H9 (cell line): ENCODE data around the gene AMH. TPM values are rescaled to one million over a fixed set of nuclear protein-coding genes. Genes with fewer than 3 reads are reported as not detected.
A peak's percentile ranks its signal among the peaks of the same experiment; 100 is the strongest.

Experiments
- DNase-seq: peaks from one replicate; pipeline ENCODE4 v3.0.0-alpha.2; 2017
- H2AFZ ChIP-seq: one replicate; pipeline ENCODE4 v1.6.1; 2013; ENCODE audit warnings: mild to moderate bottlenecking, low read length, control low read depth, moderate library complexity
- H2AK5ac ChIP-seq: 2 replicates; pipeline ENCODE4 v1.6.1; 2013; ENCODE audit warnings: low read length, control low read depth, mixed read lengths; ENCODE audit not compliant: insufficient read length
- H2BK120ac ChIP-seq: one replicate; pipeline ENCODE4 v1.6.1; 2013; ENCODE audit warnings: low read depth, mild to moderate bottlenecking, low read length, control low read depth, inconsistent platforms; ENCODE audit not compliant: poor library complexity, severe bottlenecking
- H2BK12ac ChIP-seq: 2 replicates; pipeline ENCODE4 v1.6.1; 2013; ENCODE audit warnings: low read length, control low read depth, mixed read lengths, low read depth; ENCODE audit not compliant: insufficient read length
- H2BK15ac ChIP-seq: 2 replicates; pipeline ENCODE4 v1.6.1; 2013; ENCODE audit warnings: low read depth, low read length, control low read depth
- H2BK20ac ChIP-seq: one replicate; pipeline ENCODE4 v1.6.1; 2013; ENCODE audit warnings: low read depth, mild to moderate bottlenecking, low read length, control low read depth, inconsistent platforms; ENCODE audit not compliant: poor library complexity, severe bottlenecking
- H2BK5ac ChIP-seq: 2 replicates; pipeline ENCODE4 v1.6.1; 2013; ENCODE audit warnings: low read length, control low read depth, mixed read lengths; ENCODE audit not compliant: insufficient read length
- H3K14ac ChIP-seq: 2 replicates; pipeline ENCODE4 v1.6.1; 2013; ENCODE audit warnings: low read length, control low read depth; ENCODE audit not compliant: insufficient read depth
- H3K18ac ChIP-seq: 2 replicates; pipeline ENCODE4 v1.6.1; 2013; ENCODE audit warnings: low read depth, mild to moderate bottlenecking, mixed read lengths, low read length, control low read depth; ENCODE audit not compliant: insufficient read length
- H3K23ac ChIP-seq: 2 replicates; pipeline ENCODE4 v1.6.1; 2013; ENCODE audit warnings: low read length, control low read depth, mixed read lengths, low read depth; ENCODE audit not compliant: insufficient read length
- H3K23me2 ChIP-seq: 2 replicates; pipeline ENCODE4 v1.6.1; 2013; ENCODE audit warnings: low read depth, mild to moderate bottlenecking, mixed read lengths, low read length, control low read depth; ENCODE audit not compliant: insufficient read length, poor library complexity, severe bottlenecking
- H3K27ac ChIP-seq: 2 replicates; pipeline ENCODE4 v1.5.1; 2013; ENCODE audit warnings: low read length, control low read depth, mixed read lengths, low read depth; ENCODE audit not compliant: insufficient read length
- H3K27me3 ChIP-seq: 2 replicates; pipeline ENCODE4 v1.6.1; 2013; ENCODE audit warnings: low read length, control low read depth, inconsistent platforms; ENCODE audit not compliant: insufficient read depth
- H3K4ac ChIP-seq: 2 replicates; pipeline ENCODE4 v1.6.1; 2013; ENCODE audit warnings: low read depth, mild to moderate bottlenecking, control low read depth, inconsistent platforms, low read length, moderate library complexity
- H3K4me1 ChIP-seq: 2 replicates; pipeline ENCODE4 v1.6.1; 2013; ENCODE audit warnings: low read length, control low read depth, inconsistent platforms; ENCODE audit not compliant: insufficient read depth
- H3K4me2 ChIP-seq: 2 replicates; pipeline ENCODE4 v1.6.1; 2013; ENCODE audit warnings: low read length, control low read depth, mixed read lengths; ENCODE audit not compliant: insufficient read length, insufficient read depth
- H3K56ac ChIP-seq: 2 replicates; pipeline ENCODE4 v1.6.1; 2013; ENCODE audit warnings: low read depth, mild to moderate bottlenecking, mixed read lengths, low read length, control low read depth; ENCODE audit not compliant: insufficient read length
- H3K79me1 ChIP-seq: 2 replicates; pipeline ENCODE4 v1.6.1; 2013; ENCODE audit warnings: low read depth, mild to moderate bottlenecking, moderate library complexity, low read length, control low read depth, inconsistent platforms; ENCODE audit not compliant: insufficient read depth, poor library complexity, severe bottlenecking
- H3K79me2 ChIP-seq: 2 replicates; pipeline ENCODE4 v1.6.1; 2013; ENCODE audit warnings: low read length, control low read depth, inconsistent platforms; ENCODE audit not compliant: insufficient read depth
- H3K9ac ChIP-seq: 2 replicates; pipeline ENCODE4 v1.6.1; 2013; ENCODE audit warnings: low read length, control low read depth, mixed read lengths; ENCODE audit not compliant: insufficient read length; ENCODE audit errors: extremely low read depth
- H3K9me3 ChIP-seq: one replicate; pipeline ENCODE4 v1.6.1; 2013; ENCODE audit warnings: low read depth, low read length, inconsistent platforms; ENCODE audit not compliant: control insufficient read depth
- H3T11ph ChIP-seq: one replicate; pipeline ENCODE4 v1.6.1; 2013; ENCODE audit warnings: mild to moderate bottlenecking, low read length, control low read depth, inconsistent platforms
- H4K20me1 ChIP-seq: one replicate; pipeline ENCODE4 v1.6.1; 2013; ENCODE audit not compliant: control insufficient read depth, insufficient read length, insufficient read depth
- H4K5ac ChIP-seq: 2 replicates; pipeline ENCODE4 v1.6.1; 2013; ENCODE audit warnings: low read depth, mild to moderate bottlenecking, mixed read lengths, low read length, control low read depth; ENCODE audit not compliant: insufficient read length
- H4K8ac ChIP-seq: replicated peaks from 2 replicates; pipeline ENCODE4 v1.6.1; 2013; ENCODE audit warnings: low read length, control low read depth, mixed read lengths, low read depth; ENCODE audit not compliant: insufficient read length
- H4K91ac ChIP-seq: 2 replicates; pipeline ENCODE4 v1.6.1; 2013; ENCODE audit warnings: low read depth, mild to moderate bottlenecking, moderate library complexity, mixed read lengths, low read length, control low read depth; ENCODE audit not compliant: insufficient read length
- H3K27ac Mint-ChIP-seq, 3 experiments: 2 replicates in 2 of 3; 3 replicates in 1 of 3; pipeline ENCODE4 v1.8.0; 2020 to 2021; ENCODE audit warnings: mixed read lengths in 3 of 3, mild to moderate bottlenecking in 1 of 3, moderate library complexity in 1 of 3
- H3K27me3 Mint-ChIP-seq: 2 replicates; pipeline ENCODE4 v1.8.0; 2021; ENCODE audit warnings: low read depth, mild to moderate bottlenecking, moderate library complexity, mixed read lengths
- H3K36me3 Mint-ChIP-seq, 3 experiments: 2 replicates in 2 of 3; 3 replicates in 1 of 3; pipeline ENCODE4 v1.8.0; 2020 to 2021; ENCODE audit warnings: low read depth in 3 of 3, mixed read lengths in 3 of 3; ENCODE audit not compliant: insufficient read depth in 1 of 3
- H3K4me1 Mint-ChIP-seq, 2 experiments: 2 replicates each; pipeline ENCODE4 v1.8.0; 2020; ENCODE audit warnings: mixed read lengths in 2 of 2
- H3K4me3 Mint-ChIP-seq, 2 experiments: 2 replicates in 1 of 2; 3 replicates in 1 of 2; pipeline ENCODE4 v1.8.0; 2020 to 2021; ENCODE audit warnings: mild to moderate bottlenecking in 2 of 2, mixed read lengths in 2 of 2, moderate library complexity in 1 of 2
- H3K9me3 Mint-ChIP-seq, 2 experiments: 2 replicates in 1 of 2; 3 replicates in 1 of 2; pipeline ENCODE4 v1.8.0; 2020; ENCODE audit warnings: mild to moderate bottlenecking in 2 of 2, mixed read lengths in 2 of 2, moderate library complexity in 1 of 2
- CTCF ChIP-seq: fragments of 200-600 bp; sonication (generic); conservative IDR thresholded peaks from 3 replicates; pipeline ENCODE4 v1.8.0; 2021; ENCODE audit warnings: antibody characterized with exemption, mild to moderate bottlenecking
- WGBS: extraction: QIAGEN DNeasy Blood & Tissue Kit; methylation state at CpG from one replicate; pipeline ENCODE4 v1.1.7; 2013; ENCODE audit warnings: missing lambda C conversion rate, low lambda C conversion rate, mixed read lengths; ENCODE audit not compliant: insufficient read length; ENCODE audit errors: extremely low coverage; 5-methylcytosine and 5-hydroxymethylcytosine counted together
- total RNA-seq: library from RNA; stranded (reverse); gene quantifications from 2 replicates; pipeline ENCODE4 v1.2.1, GENCODE V29; 2021

Gene AMH
- total RNA-seq, 1 experiment from 2014 or later = 70.7 TPM

- H2AFZ ChIP-seq = no peak overlapping the region
- no peak for TF ChIP-seq CTCF
- no peaks in the 10 kb centered on the region for H4K20me1 ChIP-seq
- H4K8ac ChIP-seq = no peak overlapping the region
- no peak overlapping the region for H2BK5ac ChIP-seq
- no peak overlapping the region for H4K5ac ChIP-seq
- H3T11ph ChIP-seq = no peak overlapping the region
- H3K18ac ChIP-seq = no peak overlapping the region
- H3K23me2 ChIP-seq = peaks cover 9% of the 10 kb centered on the region
- no peaks in the 10 kb centered on the region for H3K27me3 ChIP-seq
- H2BK120ac ChIP-seq = no peak overlapping the region
- Mint-ChIP-seq H3K4me1 (peaks cover 27 to 36% of the 10 kb centered on the region in 2 experiments), H3K27ac (peak overlapping the region in 2 of 3 experiments; percentile 96; a peak in 4 of 7 replicates), H3K9me3 (peaks cover 0 to 3% of the 10 kb centered on the region in 2 experiments; a peak in 1 of 5 replicates), H3K27me3 (no peaks in the 10 kb centered on the region; the same call in 1 of the 2 replicates), H3K4me3 (peak overlapping the region; percentile 96 to 97), H3K36me3 (peaks cover 14 to 50% (median 42%) of the 10 kb centered on the region in 3 experiments)
- DNase-seq = no peak
- H3K4me1 ChIP-seq = peaks cover 4% of the 10 kb centered on the region; the same call in 1 of the 2 replicates
- H3K9ac ChIP-seq = peak overlapping the region; percentile 72
- H3K27ac ChIP-seq = no peak overlapping the region
- peak overlapping the region; percentile 55 for H3K4me2 ChIP-seq
- WGBS = no CpG with 5 or more reads among the region's 6 CpGs
- no peak overlapping the region for H3K4ac ChIP-seq
- no peak overlapping the region for H3K56ac ChIP-seq
- H3K9me3 ChIP-seq = no peaks in the 10 kb centered on the region
- no peaks in the 10 kb centered on the region for H3K79me1 ChIP-seq
- H3K23ac ChIP-seq = no peak overlapping the region
- no peak overlapping the region for H4K91ac ChIP-seq
- H3K14ac ChIP-seq = no peak overlapping the region
- H2BK12ac ChIP-seq = no peak overlapping the region
- H2BK20ac ChIP-seq = no peak overlapping the region
- H2BK15ac ChIP-seq = no peak overlapping the region
- H2AK5ac ChIP-seq = no peak overlapping the region
- H3K79me2 ChIP-seq = peaks cover 29% of the 10 kb centered on the region
Observed at GRCh38 chr19:2234996-2235380, 14.1 kb upstream of the AMH start.
